Neural cell (in vitro differentiated cells): Measurements from ENCODE around the gene CLNK. TPM values are rescaled to one million over a fixed set of nuclear protein-coding genes. Genes with fewer than 3 reads are reported as not detected.

ENCODE experiments used
- H2AFZ ChIP-seq: fragments of 200-600, 300-800 bp; sonication (generic), shearing (Covaris generic); 2 replicates; pipeline ENCODE4 v1.6.0; 2014; ENCODE audit warnings: low read depth, mild to moderate bottlenecking, antibody characterized with exemption, low read length, moderate library complexity
- H3F3A ChIP-seq: fragments of 200-600 bp; shearing (Covaris generic); 2 replicates; pipeline ENCODE4 v1.6.1; 2016; ENCODE audit warnings: mild to moderate bottlenecking, moderate library complexity, mixed read lengths, antibody characterized with exemption, low read length; ENCODE audit not compliant: insufficient read depth, poor library complexity, severe bottlenecking
- H3K27ac ChIP-seq: fragments of 200-600, 300-800 bp; sonication (generic), shearing (Covaris generic); 2 replicates; pipeline ENCODE4 v1.5.1; 2014; ENCODE audit warnings: mild to moderate bottlenecking, low read length, moderate library complexity
- H3K27me3 ChIP-seq: fragments of 300-800, 200-600 bp; sonication (generic), shearing (Covaris generic); 2 replicates; pipeline ENCODE4 v1.6.0; 2014; ENCODE audit warnings: mild to moderate bottlenecking, low read depth, low read length, moderate library complexity; ENCODE audit not compliant: insufficient read depth
- H3K36me3 ChIP-seq: fragments of 300-800, 200-600 bp; sonication (generic), shearing (Covaris generic); 2 replicates; pipeline ENCODE4 v1.5.1; 2014; ENCODE audit warnings: mild to moderate bottlenecking, antibody characterized with exemption, low read length, moderate library complexity; ENCODE audit not compliant: insufficient read depth
- H3K4me2 ChIP-seq: fragments of 300-800, 200-600 bp; sonication (generic), shearing (Covaris generic); 2 replicates; pipeline ENCODE4 v1.6.0; 2014; ENCODE audit warnings: mild to moderate bottlenecking, low read length
- H3K4me3 ChIP-seq: fragments of 300-800, 200-600 bp; sonication (generic), shearing (Covaris generic); 2 replicates; pipeline ENCODE4 v1.5.1; 2014; ENCODE audit warnings: mild to moderate bottlenecking, low read length, moderate library complexity
- H3K79me2 ChIP-seq: fragments of 200-600 bp; shearing (Covaris generic); replicated peaks from 2 replicates; pipeline ENCODE4 v1.6.0; 2014; ENCODE audit warnings: mild to moderate bottlenecking, low read length, moderate library complexity; ENCODE audit not compliant: insufficient read depth
- H3K9ac ChIP-seq: fragments of 300-800, 200-600 bp; sonication (generic), shearing (Covaris generic); 2 replicates; pipeline ENCODE4 v1.6.1; 2016; ENCODE audit warnings: mild to moderate bottlenecking, low read length, mixed read lengths
- H3K9me2 ChIP-seq: fragments of 200-600 bp; shearing (Covaris generic); 2 replicates; pipeline ENCODE4 v1.6.1; 2016; ENCODE audit warnings: mild to moderate bottlenecking, low read length, mixed read lengths; ENCODE audit not compliant: insufficient read depth
- H3K9me3 ChIP-seq: fragments of 200-600, 300-800 bp; sonication (generic), shearing (Covaris generic); 2 replicates; pipeline ENCODE4 v1.6.1; 2016; ENCODE audit warnings: mild to moderate bottlenecking, mixed run types, low read length, moderate library complexity, mixed read lengths
- H4K20me1 ChIP-seq: fragments of 200-600 bp; shearing (Covaris generic); 2 replicates; pipeline ENCODE4 v1.6.1; 2016; ENCODE audit warnings: mild to moderate bottlenecking, mixed run types; ENCODE audit not compliant: insufficient read depth
- CTCF ChIP-seq: fragments of 450-650 bp; IDR thresholded peaks from 2 replicates; pipeline ENCODE4 v1.5.1; 2014; ENCODE audit warnings: antibody characterized with exemption, mild to moderate bottlenecking, moderate library complexity; ENCODE audit not compliant: poor library complexity, severe bottlenecking
- EP300 ChIP-seq: fragments of 450-650 bp; conservative IDR thresholded peaks from 2 replicates; pipeline ENCODE4 v1.6.1; 2014; ENCODE audit warnings: antibody characterized with exemption, mild to moderate bottlenecking, moderate library complexity; ENCODE audit not compliant: poor library complexity, severe bottlenecking
- EZH2 ChIP-seq: fragments of 200-600, 300-800 bp; shearing (Covaris generic), sonication (generic); IDR thresholded peaks from 2 replicates; pipeline ENCODE4 v1.6.1; 2014; ENCODE audit warnings: antibody characterized with exemption, low read length, borderline replicate concordance, mild to moderate bottlenecking; ENCODE audit not compliant: insufficient read depth, poor library complexity, severe bottlenecking
- MXI1 ChIP-seq: fragments of 450-650 bp; conservative IDR thresholded peaks from 2 replicates; pipeline ENCODE4 v1.6.1; 2014; ENCODE audit warnings: antibody characterized with exemption, mild to moderate bottlenecking; ENCODE audit not compliant: poor library complexity, severe bottlenecking
- POLR2AphosphoS5 ChIP-seq: IDR thresholded peaks from 2 replicates; pipeline ENCODE4 v1.6.1; 2012
- RAD21 ChIP-seq: fragments of 450-650 bp; conservative IDR thresholded peaks from 2 replicates; pipeline ENCODE4 v1.6.1; 2014; ENCODE audit warnings: antibody characterized with exemption, mild to moderate bottlenecking, moderate library complexity
- REST ChIP-seq: IDR thresholded peaks from 2 replicates; pipeline ENCODE4 v1.6.1; 2012; ENCODE audit warnings: borderline replicate concordance
- SMC3 ChIP-seq: fragments of 450-650 bp; conservative IDR thresholded peaks from 2 replicates; pipeline ENCODE4 v1.6.1; 2014; ENCODE audit warnings: antibody characterized with exemption, mild to moderate bottlenecking, moderate library complexity; ENCODE audit not compliant: poor library complexity
- TAF1 ChIP-seq: IDR thresholded peaks from 2 replicates; pipeline ENCODE4 v1.6.1; 2012; ENCODE audit warnings: low read depth
- polyA plus RNA-seq: library from polyadenylated mRNA; depleted of rRNA; stranded (reverse); fragments of >200 nt; gene quantifications from 2 replicates; pipeline ENCODE4 v1.2.3, GENCODE V29; 2014

Gene CLNK
- polyA plus RNA-seq, 1 donor from 2014 or later = not detected

- Histone ChIP-seq H3K9me2 (no peaks in the 10 kb centered on the region), H2AFZ (no peak overlapping the region), H3K79me2 (no peaks in the 10 kb centered on the region), H3K9ac (no peak overlapping the region), H3K27me3 (no peaks in the 10 kb centered on the region), H3K27ac (no peak overlapping the region), H3K36me3 (no peaks in the 10 kb centered on the region), H3K9me3 (no peaks in the 10 kb centered on the region), H3K4me3 (no peak overlapping the region), H4K20me1 (no peaks in the 10 kb centered on the region), H3K4me2 (no peak overlapping the region), H3F3A (no peaks in the 10 kb centered on the region)
- no peak for TF ChIP-seq RAD21
- no peak for TF ChIP-seq TAF1
- TF ChIP-seq SMC3 = no peak
- TF ChIP-seq CTCF = no peak
- no peak for TF ChIP-seq REST
- TF ChIP-seq EZH2 = no peak
- TF ChIP-seq EP300 = no peak
- no peak for TF ChIP-seq POLR2AphosphoS5
- no peak for TF ChIP-seq MXI1
Observed at GRCh38 chr4:10727140-10727880, 42.7 kb upstream of the CLNK start.

GRCh38 chr4:10722957-10723356 lies 38.4 kb upstream of the CLNK start:
- H3K9me3 ChIP-seq = no peaks in the 10 kb centered on the region
- no peak overlapping the region for H3K27ac ChIP-seq
- H2AFZ ChIP-seq = no peak overlapping the region
- H3F3A ChIP-seq = no peaks in the 10 kb centered on the region
- H3K79me2 ChIP-seq = no peaks in the 10 kb centered on the region
- TF ChIP-seq REST (no peak), EZH2 (no peak), MXI1 (no peak), POLR2AphosphoS5 (no peak), TAF1 (no peak), CTCF (no peak), EP300 (no peak), SMC3 (no peak), RAD21 (no peak)
- H4K20me1 ChIP-seq = no peaks in the 10 kb centered on the region
- no peaks in the 10 kb centered on the region for H3K9me2 ChIP-seq
- no peak overlapping the region for H3K4me2 ChIP-seq
- no peak overlapping the region for H3K4me3 ChIP-seq
- no peak overlapping the region for H3K9ac ChIP-seq
- H3K27me3 ChIP-seq = no peaks in the 10 kb centered on the region
- H3K36me3 ChIP-seq = no peaks in the 10 kb centered on the region
